Measurements from ENCODE around the gene XDH.

Gene XDH

GRCh38 chr2:31421634-31422033, 7.1 kb upstream of the XDH start:
- no peak for DNase-seq (ENCODE audit: low spot score)
- ChIA-PET POLR2A (ENCODE audit: low non-redundant PET) (no interaction called here), CTCF (no interaction called here)
- no peak for TF ChIP-seq CTCF (conservative IDR thresholded peaks at IDR 0.05; ENCODE audit: low read depth)
- no peak overlapping the region for H3K27ac ChIP-seq

GRCh38 chr2:31420936-31421335, 6.4 kb upstream of the XDH start:
- no peak overlapping the region for H3K27ac ChIP-seq
- ChIA-PET POLR2A (ENCODE audit: low non-redundant PET) (no interaction called here), CTCF (no interaction called here)
- no peak for DNase-seq (ENCODE audit: low spot score)
- no peak for TF ChIP-seq CTCF (conservative IDR thresholded peaks at IDR 0.05; ENCODE audit: low read depth)

- no peak for DNase-seq (ENCODE audit: low spot score)
- CTCF ChIA-PET: interaction anchor here (1.4 kb wide), 1 partner anchor 14 kb away, joined by 3 read pairs; no protein-coding TSS in a partner anchor
- POLR2A ChIA-PET (ENCODE audit: low non-redundant PET): no interaction called here
- no peak overlapping the region for H3K27ac ChIP-seq
- no peak for TF ChIP-seq CTCF (conservative IDR thresholded peaks at IDR 0.05; ENCODE audit: low read depth)
Measured at GRCh38 chr2:31419386-31419785, 4.8 kb upstream of the XDH start.

GRCh38 chr2:31415421-31415820, 879 bp upstream of the XDH start:
- DNase-seq (ENCODE audit: low spot score): no peak
- no peak for TF ChIP-seq CTCF (conservative IDR thresholded peaks at IDR 0.05; ENCODE audit: low read depth)
- CTCF ChIA-PET: interaction anchor here (0.5 kb wide), 1 partner anchor 15 kb away, joined by 3 read pairs; no protein-coding TSS in a partner anchor
- H3K27ac ChIP-seq: no peak overlapping the region
- POLR2A ChIA-PET (ENCODE audit: low non-redundant PET): no interaction called here

- TF ChIP-seq CTCF (conservative IDR thresholded peaks at IDR 0.05; ENCODE audit: low read depth): no peak
- ChIA-PET CTCF (interaction anchor here (0.6 to 1.8 kb wide), 5 partner anchors 13 to 148 kb away, joined by 3 to 10 read pairs (median 3); no protein-coding TSS in a partner anchor), POLR2A (ENCODE audit: low non-redundant PET) (no interaction called here)
- no peak overlapping the region for H3K27ac ChIP-seq
- no peak for DNase-seq (ENCODE audit: low spot score)
Measured at GRCh38 chr2:31413862-31414550, 536 bp downstream of the XDH start.

GRCh38 chr2:31413025-31413424, 1.5 kb downstream of the XDH start:
- H3K27ac ChIP-seq: no peak overlapping the region
- CTCF ChIA-PET: no interaction called here
- TF ChIP-seq CTCF (conservative IDR thresholded peaks at IDR 0.05; ENCODE audit: low read depth): no peak
- no peak for DNase-seq (ENCODE audit: low spot score)
- POLR2A ChIA-PET (ENCODE audit: low non-redundant PET): no interaction called here
